Retinal pigment epithelial cell (primary cell): Measurements from ENCODE around the gene F2R.

ENCODE experiments used
- DNase-seq: peaks from one replicate; pipeline ENCODE4 v3.0.0-alpha.2; 2010; ENCODE audit warnings: low read depth
- H3K4me3 ChIP-seq: 2 replicates; pipeline ENCODE4 v1.5.1; 2011; ENCODE audit warnings: mild to moderate bottlenecking, low read length, control low read depth, moderate library complexity
- TF ChIP-seq, protein P1 (sequence below): conservative IDR thresholded peaks from 2 replicates; pipeline ENCODE4 v1.5.1; 2011; ENCODE audit warnings: low read depth, low read length, control low read depth, inconsistent platforms

The F2R gene

DNA sequence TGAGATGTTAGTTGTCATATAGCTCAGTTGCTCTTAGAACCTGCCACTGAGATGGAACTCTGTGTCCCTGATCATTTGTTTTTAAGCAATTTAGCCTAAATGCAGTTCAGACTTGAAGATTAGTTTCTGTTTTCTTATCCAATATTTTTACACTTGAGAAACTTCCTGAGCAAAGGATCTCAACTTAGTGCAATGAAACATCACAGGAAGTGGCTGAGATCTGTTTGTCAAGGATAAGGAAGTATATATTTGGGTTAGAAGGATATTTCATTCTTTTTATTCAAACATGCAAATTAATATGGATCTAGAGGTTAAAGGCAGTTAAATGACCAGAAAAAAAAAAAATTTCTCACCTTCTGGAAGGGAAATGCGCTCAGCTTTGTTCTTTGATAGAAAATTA lies 19.7 kb upstream of the F2R start:
- DNase-seq: no peak
- no peak overlapping the region for H3K4me3 ChIP-seq
- TF ChIP-seq, protein P1, sequence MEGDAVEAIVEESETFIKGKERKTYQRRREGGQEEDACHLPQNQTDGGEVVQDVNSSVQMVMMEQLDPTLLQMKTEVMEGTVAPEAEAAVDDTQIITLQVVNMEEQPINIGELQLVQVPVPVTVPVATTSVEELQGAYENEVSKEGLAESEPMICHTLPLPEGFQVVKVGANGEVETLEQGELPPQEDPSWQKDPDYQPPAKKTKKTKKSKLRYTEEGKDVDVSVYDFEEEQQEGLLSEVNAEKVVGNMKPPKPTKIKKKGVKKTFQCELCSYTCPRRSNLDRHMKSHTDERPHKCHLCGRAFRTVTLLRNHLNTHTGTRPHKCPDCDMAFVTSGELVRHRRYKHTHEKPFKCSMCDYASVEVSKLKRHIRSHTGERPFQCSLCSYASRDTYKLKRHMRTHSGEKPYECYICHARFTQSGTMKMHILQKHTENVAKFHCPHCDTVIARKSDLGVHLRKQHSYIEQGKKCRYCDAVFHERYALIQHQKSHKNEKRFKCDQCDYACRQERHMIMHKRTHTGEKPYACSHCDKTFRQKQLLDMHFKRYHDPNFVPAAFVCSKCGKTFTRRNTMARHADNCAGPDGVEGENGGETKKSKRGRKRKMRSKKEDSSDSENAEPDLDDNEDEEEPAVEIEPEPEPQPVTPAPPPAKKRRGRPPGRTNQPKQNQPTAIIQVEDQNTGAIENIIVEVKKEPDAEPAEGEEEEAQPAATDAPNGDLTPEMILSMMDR: no peak

DNA sequence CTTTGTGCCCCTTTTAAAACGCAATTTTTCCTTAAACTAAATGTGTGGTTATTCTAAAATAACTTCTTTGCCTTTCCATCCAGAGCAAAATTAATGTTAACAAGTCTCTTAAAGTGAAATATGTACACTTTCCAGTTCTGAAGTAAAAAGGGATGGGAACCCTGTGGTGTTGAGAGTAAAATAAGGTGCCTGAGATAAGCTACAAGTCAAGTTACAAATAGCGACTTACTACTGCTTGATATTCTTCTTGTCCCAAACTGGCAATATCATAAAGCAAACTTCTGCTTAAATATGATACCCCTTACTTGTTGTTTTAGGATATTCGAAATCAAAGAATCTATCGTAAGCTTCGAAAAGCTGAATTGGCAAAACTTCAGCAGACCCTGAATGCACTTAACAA lies 18.3 kb upstream of the F2R start:
- TF ChIP-seq, protein P1: no peak
- H3K4me3 ChIP-seq: no peak overlapping the region
- DNase-seq: no peak

DNA sequence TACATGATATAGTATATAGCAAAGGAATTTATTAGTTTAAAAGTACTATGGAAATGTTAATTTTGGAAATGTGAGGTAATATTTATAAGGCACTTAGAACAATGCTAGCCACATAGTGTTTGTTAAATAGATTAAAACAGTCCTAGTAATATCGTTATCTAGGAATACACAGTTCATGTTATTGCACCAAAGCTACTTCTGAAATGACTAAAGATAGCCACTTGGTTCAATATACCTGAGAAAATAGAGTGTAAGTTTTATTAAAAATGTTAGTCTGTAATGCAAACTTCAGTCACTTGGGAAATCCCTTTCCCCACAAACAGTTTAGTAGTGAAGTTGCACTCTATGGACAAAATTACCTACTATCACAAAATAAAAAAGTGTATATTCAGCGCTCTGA lies 15.4 kb upstream of the F2R start:
- DNase-seq: no peak

DNA sequence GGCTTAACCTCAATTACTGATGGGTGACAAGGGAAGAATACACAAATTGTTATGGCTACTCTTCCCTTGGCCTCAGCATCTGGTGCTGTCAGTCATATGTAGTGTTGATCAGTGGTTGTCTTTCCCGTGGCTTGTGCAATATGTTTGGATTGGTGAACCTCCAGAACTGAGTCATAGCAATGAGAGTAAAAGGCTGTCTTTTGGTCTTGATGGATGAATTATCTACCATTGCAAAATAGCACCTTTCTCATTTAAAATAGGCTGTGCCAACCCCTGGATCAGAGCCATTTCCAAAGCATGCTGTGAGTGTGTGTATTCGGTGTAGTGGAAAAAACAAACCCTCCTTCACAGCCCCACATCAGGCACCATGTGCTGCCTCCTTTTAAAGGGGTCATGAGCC lies 14.6 kb upstream of the F2R start:
- TF ChIP-seq, protein P1: no peak
- H3K4me3 ChIP-seq: no peak overlapping the region
- DNase-seq: no peak

More for the DNA sequence above, 15.4 kb upstream of the F2R start:
- TF ChIP-seq, protein P1: no peak
- no peak overlapping the region for H3K4me3 ChIP-seq

DNA sequence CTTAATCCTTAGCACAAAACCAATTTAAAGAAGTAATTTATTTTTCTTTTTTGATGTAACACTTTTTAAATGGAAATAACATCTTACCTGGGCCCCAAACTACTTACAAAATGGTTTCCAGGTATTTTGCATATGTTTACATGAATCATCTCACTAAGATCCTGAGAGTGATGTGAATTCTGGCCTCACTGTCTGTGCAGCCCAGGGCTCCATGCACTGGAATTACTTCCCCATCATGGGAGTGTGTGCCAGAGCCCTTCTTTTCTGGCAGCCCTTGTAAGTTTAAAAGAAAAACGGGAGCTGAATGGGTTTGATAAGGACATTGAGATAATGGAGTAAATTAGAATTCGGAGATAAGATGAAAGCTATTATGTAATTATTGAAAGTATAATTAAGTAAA lies 12.2 kb upstream of the F2R start:
- no peak for DNase-seq
- TF ChIP-seq, protein P1: no peak
- H3K4me3 ChIP-seq: no peak overlapping the region

DNA sequence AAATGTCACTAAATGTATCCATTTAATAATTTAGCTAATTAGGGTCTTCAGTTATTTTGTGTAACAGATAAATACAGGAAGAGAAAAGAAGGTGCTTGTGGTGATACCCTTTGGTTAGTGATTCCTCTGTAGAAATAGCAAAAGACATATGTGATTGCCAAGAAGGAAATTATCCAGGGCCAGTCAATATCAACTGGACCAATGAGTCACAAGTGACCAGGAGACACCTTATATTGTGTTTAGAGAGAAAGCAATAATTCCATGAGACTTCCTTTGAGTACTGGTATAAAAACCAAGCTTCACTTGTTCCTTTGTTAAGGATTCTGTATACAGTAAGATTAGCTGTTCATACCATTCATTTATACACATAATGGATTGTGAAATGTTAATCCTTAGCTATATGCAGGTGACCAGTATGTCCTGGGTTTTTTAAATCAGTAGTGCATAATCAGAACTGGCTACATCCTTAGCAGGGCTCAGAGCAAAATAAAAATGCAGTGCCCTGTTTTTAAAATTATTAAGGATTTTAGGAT lies 11.7 kb upstream of the F2R start:
- no peak for DNase-seq
- H3K4me3 ChIP-seq: no peak overlapping the region

DNA sequence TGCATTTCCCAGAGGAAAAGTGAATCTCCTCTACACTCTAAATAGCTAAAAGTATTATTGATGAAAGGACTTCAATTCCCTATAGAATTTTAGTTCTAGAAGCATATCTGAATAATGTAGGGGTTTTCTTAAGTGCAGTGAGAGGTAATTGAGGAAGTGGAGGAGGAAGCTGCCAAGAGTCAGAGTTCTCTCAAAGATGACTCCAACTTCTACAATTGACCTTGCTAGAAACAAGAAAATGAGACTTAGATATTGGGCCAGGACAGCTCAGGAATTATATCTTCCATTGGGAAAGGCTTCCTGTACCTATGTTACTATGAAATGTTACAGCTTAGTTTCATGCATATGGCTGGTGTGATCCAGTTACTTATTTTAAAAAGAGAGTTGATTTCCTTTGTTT lies 10.4 kb upstream of the F2R start:
- H3K4me3 ChIP-seq: no peak overlapping the region
- TF ChIP-seq, protein P1: no peak
- DNase-seq: no peak

More for the DNA sequence above, 11.7 kb upstream of the F2R start:
- TF ChIP-seq, protein P1: no peak
